HCT116 (cell line): ENCODE results near the gene KRTCAP3. TPM values are rescaled to one million over a fixed set of nuclear protein-coding genes. Genes with fewer than 3 reads are reported as not detected.

Source experiments
- ATAC-seq: fragments of 200-7000 bp; cut with Tn5 transposase; 2 replicates; pipeline ENCODE4 v1.9.1; 2020; ENCODE audit warnings: mild to moderate bottlenecking, moderate library complexity
- Bru-seq: library from RNA; stranded (reverse); fragments of 400-500 nt; gene quantifications from one replicate; lab custom pipeline; 2021; lab: Mats Ljungman, UMichigan
- BruChase-seq, 2 experiments: library from RNA; stranded (reverse); fragments of 400-500 nt; gene quantifications; one replicate each; lab custom pipeline; 2021; lab: Mats Ljungman, UMichigan
- BruUV-seq: library from RNA; stranded (reverse); fragments of 400-500 nt; replicated peaks from 2 replicates; lab custom pipeline; 2021; lab: Mats Ljungman, UMichigan
- CTCF ChIA-PET: fragments of 300-600 bp; sonication (Branson Sonifier 250); formaldehyde crosslinking; loops from one replicate; lab custom pipeline; 2021; ENCODE audit warnings: antibody characterized with exemption; lab: Charles Lee
- POLR2A ChIA-PET: fragments of 300-600, 350-600 bp; sonication (Branson Sonifier 250); formaldehyde crosslinking; loops from one replicate; lab custom pipeline; 2021; ENCODE audit warnings: antibody characterized with exemption; lab: Charles Lee
- RAD21 ChIA-PET, 2 experiments: fragments of 300-600 bp; sonication (Branson Sonifier 250); formaldehyde crosslinking; loops; one replicate each; lab custom pipeline; 2023; ENCODE audit warnings: low total read pairs in 2 of 2; ENCODE audit not compliant: uncharacterized antibody in 2 of 2, unreplicated experiment in 2 of 2, low non-redundant PET in 1 of 2; lab: Charles Lee
- DNase-seq: peaks from one replicate; pipeline ENCODE4 v3.0.0-alpha.2; 2010; ENCODE audit warnings: low read depth, low spot score
- H2AFZ ChIP-seq: fragments of 200-600 bp; shearing (Covaris generic), sonication (generic); 2 replicates; pipeline ENCODE4 v1.6.1; 2017; ENCODE audit warnings: low read depth, mixed run types, mixed read lengths, antibody characterized with exemption, low read length; ENCODE audit not compliant: poor library complexity, severe bottlenecking
- H3K27ac ChIP-seq: 2 replicates; pipeline ENCODE4 v1.5.1; 2012; ENCODE audit warnings: low read depth, low read length
- H3K27me3 ChIP-seq: fragments of 200-600 bp; sonication (generic); 2 replicates; pipeline ENCODE4 v1.6.1; 2016; ENCODE audit warnings: mixed run types, low read length, mixed read lengths; ENCODE audit not compliant: insufficient read depth
- H3K36me3 ChIP-seq, 2 experiments: fragments of 200-500 bp in 1 of 2; fragments of 200-600 bp in 1 of 2; sonication (Bioruptor generic) in 1 of 2; sonication (generic) in 1 of 2; 2 replicates each; pipeline versions ENCODE4 v1.5.1 to v1.6.1; 2014 to 2016; ENCODE audit warnings: low read length in 2 of 2, inconsistent platforms in 1 of 2, mixed read lengths in 1 of 2, mixed run types in 1 of 2; ENCODE audit not compliant: insufficient read depth in 2 of 2, control insufficient read depth in 1 of 2
- H3K4me1 ChIP-seq, 2 experiments: fragments of 200-600 bp in 1 of 2; sonication (generic) in 1 of 2; 2 replicates each; pipeline versions ENCODE4 v1.5.1 to v1.6.1; 2012 to 2017; ENCODE audit warnings: low read length in 2 of 2, inconsistent platforms in 1 of 2, mild to moderate bottlenecking in 1 of 2, mixed read lengths in 1 of 2, mixed run types in 1 of 2, moderate library complexity in 1 of 2; ENCODE audit not compliant: insufficient read depth in 2 of 2, control insufficient read depth in 1 of 2
- H3K4me2 ChIP-seq: fragments of 200-600 bp; sonication (generic); 2 replicates; pipeline ENCODE4 v1.6.1; 2017; ENCODE audit warnings: mixed run types, low read length, mixed read lengths
- H3K4me3 ChIP-seq, 2 experiments: fragments of 200-600 bp in 1 of 2; sonication (generic) in 1 of 2; replicated peaks in 1 of 2; 2 replicates each; pipeline ENCODE4 v1.5.1; 2011 to 2016; ENCODE audit warnings: low read length in 2 of 2, control low read depth in 1 of 2, low read depth in 1 of 2, mild to moderate bottlenecking in 1 of 2, mixed read lengths in 1 of 2, mixed run types in 1 of 2
- H3K79me2 ChIP-seq: fragments of 200-600 bp; sonication (generic); 2 replicates; pipeline ENCODE4 v1.6.1; 2017; ENCODE audit warnings: mild to moderate bottlenecking, mixed run types, low read length, moderate library complexity, mixed read lengths; ENCODE audit not compliant: insufficient read depth
- H3K9ac ChIP-seq: fragments of 200-600 bp; sonication (generic); 2 replicates; pipeline ENCODE4 v1.6.1; 2016; ENCODE audit warnings: low read length, mixed read lengths
- H3K9me2 ChIP-seq: fragments of 200-600 bp; sonication (generic), shearing (Covaris generic); 2 replicates; pipeline ENCODE4 v1.6.1; 2017; ENCODE audit warnings: mixed run types, mild to moderate bottlenecking, moderate library complexity; ENCODE audit not compliant: insufficient read depth
- H3K9me3 ChIP-seq, 2 experiments: fragments of 200-500 bp in 1 of 2; fragments of 200-600 bp in 1 of 2; sonication (Bioruptor generic) in 1 of 2; sonication (generic) in 1 of 2; 2 replicates each; pipeline ENCODE4 v1.6.1; 2014 to 2017; ENCODE audit warnings: low read length in 2 of 2, mixed read lengths in 2 of 2, inconsistent platforms in 1 of 2, low read depth in 1 of 2, mild to moderate bottlenecking in 1 of 2, mixed run types in 1 of 2, moderate library complexity in 1 of 2; ENCODE audit not compliant: control insufficient read depth in 1 of 2, insufficient read depth in 1 of 2
- H4K20me1 ChIP-seq: fragments of 200-600 bp; sonication (generic), shearing (Covaris generic); 2 replicates; pipeline ENCODE4 v1.6.1; 2017; ENCODE audit warnings: mixed run types, mild to moderate bottlenecking, moderate library complexity; ENCODE audit not compliant: insufficient read depth
- ATF3 ChIP-seq: IDR thresholded peaks from 2 replicates; pipeline ENCODE4 v1.6.1; 2012
- CBX3 ChIP-seq: IDR thresholded peaks from 2 replicates; pipeline ENCODE4 v1.6.1; 2012; ENCODE audit warnings: low read depth
- CEBPB ChIP-seq: IDR thresholded peaks from 2 replicates; pipeline ENCODE4 v1.6.1; 2012; ENCODE audit warnings: low read depth
- EGR1 ChIP-seq: IDR thresholded peaks from 2 replicates; pipeline ENCODE4 v1.6.1; 2012; ENCODE audit warnings: low read depth
- ELF1 ChIP-seq: IDR thresholded peaks from 2 replicates; pipeline ENCODE4 v1.6.1; 2012; ENCODE audit warnings: low read depth, borderline replicate concordance
- EZH2 ChIP-seq: fragments of 200-600 bp; sonication (generic); IDR thresholded peaks from 2 replicates; pipeline ENCODE4 v1.6.1; 2017; ENCODE audit warnings: antibody characterized with exemption, mixed run types
- EZH2phosphoT487 ChIP-seq: fragments of 200-600 bp; IDR thresholded peaks from 2 replicates; pipeline ENCODE4 v1.6.1; 2018; ENCODE audit warnings: antibody characterized with exemption, borderline replicate concordance
- FOSL1 ChIP-seq: IDR thresholded peaks from 2 replicates; pipeline ENCODE4 v1.6.1; 2012; ENCODE audit warnings: low read depth
- JUND ChIP-seq: IDR thresholded peaks from 2 replicates; pipeline ENCODE4 v1.6.1; 2012
- POLR2A ChIP-seq: IDR thresholded peaks from 2 replicates; pipeline ENCODE4 v1.7.0; 2011; ENCODE audit warnings: borderline replicate concordance; ENCODE audit not compliant: insufficient read depth, insufficient read length; ENCODE audit errors: extremely low read depth
- POLR2AphosphoS5 ChIP-seq: IDR thresholded peaks from 2 replicates; pipeline ENCODE4 v1.6.1; 2011; ENCODE audit warnings: mild to moderate bottlenecking, low read depth, low read length, moderate library complexity
- RAD21 ChIP-seq: IDR thresholded peaks from 2 replicates; pipeline ENCODE4 v1.6.1; 2012; ENCODE audit warnings: low read depth, mild to moderate bottlenecking
- REST ChIP-seq: IDR thresholded peaks from 2 replicates; pipeline ENCODE4 v1.6.1; 2012; ENCODE audit warnings: low read depth
- SIN3A ChIP-seq: IDR thresholded peaks from 2 replicates; pipeline ENCODE4 v1.6.1; 2012; ENCODE audit warnings: low read depth
- SP1 ChIP-seq: IDR thresholded peaks from 2 replicates; pipeline ENCODE4 v1.6.1; 2012; ENCODE audit warnings: low read depth
- SRF ChIP-seq: IDR thresholded peaks from 2 replicates; pipeline ENCODE4 v1.6.1; 2012; ENCODE audit warnings: low read depth
- YY1 ChIP-seq: IDR thresholded peaks from 2 replicates; pipeline ENCODE4 v1.6.1; 2011; ENCODE audit warnings: low read length, low read depth, moderate library complexity, mild to moderate bottlenecking; ENCODE audit not compliant: insufficient replicate concordance; ENCODE audit errors: extremely low read depth
- ZBTB33 ChIP-seq: IDR thresholded peaks from 2 replicates; pipeline ENCODE4 v1.6.1; 2011; ENCODE audit warnings: mild to moderate bottlenecking, low read length, moderate library complexity; ENCODE audit not compliant: insufficient replicate concordance; ENCODE audit errors: extremely low read depth
- ZFX ChIP-seq: fragments of 450-650 bp; IDR thresholded peaks from 2 replicates; pipeline ENCODE4 v1.6.1; 2017
- intact Hi-C: fragments of 100-400 bp; cut with micrococcal nuclease; formaldehyde crosslinking; loops from 2 replicates; pipeline ENCODE4 v1.10.0; 2022
- long read RNA-seq: library from polyadenylated mRNA; unstranded; transcript quantifications from one replicate; pipeline ENCODE4 v2.0.0, GENCODE V29; 2021; ENCODE audit not compliant: unreplicated experiment
- polyA plus RNA-seq: library from polyadenylated mRNA; unstranded; fragments of >200 nt; gene quantifications from 2 replicates; pipeline ENCODE4 v1.2.1, GENCODE V29; 2012; ENCODE audit warnings: missing spikeins
- total RNA-seq: library from RNA; stranded (reverse); gene quantifications from one replicate; pipeline ENCODE4 v1.2.1, GENCODE V29; 2021; ENCODE audit not compliant: unreplicated experiment

Gene KRTCAP3
- total RNA-seq (65.7 TPM), Bru-seq, nascent RNA (percentile 77 among the genes with signal in this experiment), BruChase-seq, experiment 1, labeled RNA remaining after a 6-hour chase (percentile 84 among the genes with signal in this experiment), BruChase-seq, experiment 2, labeled RNA remaining after a 2-hour chase (percentile 80 among the genes with signal in this experiment)
- 107 and 120 TPM in 2 replicates for polyA plus RNA-seq
- long read RNA-seq, transcript KRTCAP3-201 (7 exons, 872 nt): major isoform, 17 of 73 reads
- long read RNA-seq, partial matches to known transcripts: 23 of 73 reads
- long read RNA-seq, other reads (novel, unspliced or antisense): 27 of 73 reads

- Histone ChIP-seq H4K20me1 (no peaks in the 10 kb centered on the region), H3K9me2 (no peaks in the 10 kb centered on the region), H3K4me2 (peak within 1 kb of the TSS; percentile 98), H3K27ac (peak within 1 kb of the TSS; percentile 67), H3K79me2 (peaks cover 9% of the 10 kb centered on the region; the same call in 1 of the 2 replicates), H3K4me1 (peaks cover 2 to 29% of the 10 kb centered on the region in 2 experiments; a peak in 2 of 4 replicates), H3K9me3 (no peaks in the 10 kb centered on the region), H3K4me3 (peak within 1 kb of the TSS; percentile 53 to 81), H3K36me3 (peaks cover 23 to 41% of the 10 kb centered on the region in 2 experiments), H3K27me3 (no peaks in the 10 kb centered on the region), H2AFZ (no peak within 1 kb of the TSS), H3K9ac (peak within 1 kb of the TSS; percentile 87)
- no TSS peak for BruUV-seq
- ChIA-PET CTCF (interaction anchor here (1.4 to 1.5 kb wide), 2 partner anchors 12 to 32 kb away, joined by 3 to 5 read pairs; partner anchors contain the start of gene PPM1G), RAD21 (interaction anchor here in 1 of 2 experiments (0.5 kb wide), 1 partner anchor 86 kb away, joined by 3 read pairs; no protein-coding TSS in a partner anchor), POLR2A (no interaction called here)
- ATAC-seq: peak; percentile 94
- intact Hi-C loops: loop anchor here (10.0 kb wide), 1 partner anchor 183 kb away; the partner anchor contains the start of genes CCDC121 and GPN1
- peak; percentile 42 for DNase-seq
- peak; percentile 45; the same call in 1 of the 2 replicates for TF ChIP-seq SP1
- no peak for TF ChIP-seq FOSL1
- TF ChIP-seq POLR2A: peak; percentile 30
- peak; percentile 92 for TF ChIP-seq POLR2AphosphoS5
- no peak for TF ChIP-seq EGR1
- TF ChIP-seq CEBPB: no peak
- peak; percentile 72 for TF ChIP-seq SIN3A
- no peak for TF ChIP-seq EZH2phosphoT487
- no peak for TF ChIP-seq EZH2
- no peak for TF ChIP-seq REST
- peak; percentile 21 for TF ChIP-seq YY1
- peak; percentile 67; the same call in 1 of the 2 replicates for TF ChIP-seq CBX3
- TF ChIP-seq RAD21: peak; percentile 40
- peak; percentile 90 for TF ChIP-seq ZFX
- no peak; the same call in 1 of the 2 replicates for TF ChIP-seq JUND
- no peak for TF ChIP-seq ZBTB33
- TF ChIP-seq ELF1: no peak; the same call in 1 of the 2 replicates
- no peak for TF ChIP-seq ATF3
- no peak; the same call in 1 of the 2 replicates for TF ChIP-seq SRF
These were observed at the start of gene KRTCAP3 for GRCh38 chr2:27441958-27442919. Gene KRTCAP3 (plus strand): TSS chr2:27442381. CDS start chr2:27442413, 32 bp downstream.
